Testis (tissue), 3 donors: Measurements from ENCODE around the gene H6PD. TPM values are rescaled to one million over a fixed set of nuclear protein-coding genes. Genes with fewer than 3 reads are reported as not detected.

ENCODE experiments used
- DNase-seq: peaks from one replicate; pipeline ENCODE4 v3.0.0-alpha.2; 2019
- H3K27ac ChIP-seq, 2 donors: fragments of 200-600 bp; sonication (generic); one replicate each; pipeline ENCODE4 v1.5.1; 2019
- H3K27me3 ChIP-seq: fragments of 200-600 bp; sonication (generic); one replicate; pipeline ENCODE4 v1.5.1; 2019
- H3K36me3 ChIP-seq: fragments of 200-600 bp; sonication (generic); one replicate; pipeline ENCODE4 v1.5.1; 2017; ENCODE audit warnings: low read depth; ENCODE audit errors: missing control alignments
- H3K4me1 ChIP-seq: fragments of 200-600 bp; sonication (generic); one replicate; pipeline ENCODE4 v1.5.1; 2019
- H3K4me3 ChIP-seq, 2 donors: fragments of 200-600 bp; sonication (generic); one replicate each; pipeline ENCODE4 v1.5.1; 2017 to 2019
- H3K9me3 ChIP-seq: fragments of 200-600 bp; sonication (generic); one replicate; pipeline ENCODE4 v1.5.1; 2017
- CTCF ChIP-seq, 3 experiments: fragments of 450-650 bp in 2 of 3; fragments of 200-600 bp in 1 of 3; sonication (generic) in 1 of 3; IDR thresholded peaks; one replicate each; pipeline ENCODE4 v1.5.1; 2016 to 2019; ENCODE audit warnings: antibody characterized with exemption in 3 of 3, mild to moderate bottlenecking in 2 of 3, moderate library complexity in 1 of 3
- POLR2A ChIP-seq: fragments of 450-650 bp; IDR thresholded peaks from one replicate; pipeline ENCODE4 v1.6.1; 2017; ENCODE audit warnings: antibody characterized with exemption, mild to moderate bottlenecking, moderate library complexity
- WGBS, 2 donors: methylation state at CpG; one replicate each; pipeline ENCODE4 v1.1.5; 2018; 5-methylcytosine and 5-hydroxymethylcytosine counted together
- intact Hi-C: fragments of 100-400 bp; cut with DNase I; formaldehyde crosslinking; loops from one replicate; pipeline ENCODE4 v1.15.1; 2023; ENCODE audit warnings: low total_unique reads
- polyA plus RNA-seq: library from polyadenylated mRNA; stranded (reverse); fragments of 350-450 nt; fragmentation: Illumina TruSeq; extraction: RNeasy Lipid Tissue Mini Kit (QIAGEN cat#74804); gene quantifications from one replicate; pipeline ENCODE4 v1.2.3, GENCODE V29; 2014; ENCODE audit warnings: low read depth, low replicate concordance; ENCODE audit not compliant: insufficient read depth
- total RNA-seq, 2 donors: library from RNA; depleted of rRNA; stranded (reverse); fragments of >200 nt; gene quantifications; one replicate each; pipeline ENCODE4 v1.2.3, GENCODE V29; 2016

The H6PD gene
- total and polyA plus RNA-seq, 3 donors from 2014 or later, result 23.8 to 67.8 (median 55.0) TPM

- Histone ChIP-seq H3K4me3 (no peak overlapping the region), H3K4me1 (peaks cover 58% of the 10 kb centered on the region), H3K27ac (peak overlapping the region; percentile 34 to 67), H3K27me3 (no peaks in the 10 kb centered on the region), H3K36me3 (no peaks in the 10 kb centered on the region), H3K9me3 (no peaks in the 10 kb centered on the region)
- TF ChIP-seq CTCF (IDR thresholded peaks at IDR 0.05) (no peak), POLR2A (no peak)
- DNase-seq, result no peak
- WGBS, 2 donors, result 36 to 54% methylated on average over 4 to 6 of the region's 6 CpGs
- intact Hi-C loops, result no loop called here
Observed at GRCh38 chr1:9251501-9251900, 16.9 kb downstream of the H6PD start.

- no peaks in the 10 kb centered on the region for H3K27me3 ChIP-seq
- 49 to 68% methylated on average over 8 of the region's 8 CpGs for WGBS, 2 donors
Observed at GRCh38 chr1:9253004-9253403, 18.4 kb downstream of the H6PD start.

GRCh38 chr1:9253453-9254105 lies 19.0 kb downstream of the H6PD start:
- 60 to 69% methylated on average over 10 of the region's 10 CpGs for WGBS, 2 donors
- intact Hi-C loops, result no loop called here
- no peak for DNase-seq
- H3K27me3 ChIP-seq, result no peaks in the 10 kb centered on the region
- H3K36me3 ChIP-seq, result no peaks in the 10 kb centered on the region
- H3K27ac ChIP-seq, result peak overlapping the region; percentile 34 to 47
- H3K4me1 ChIP-seq, result peaks cover 60% of the 10 kb centered on the region
- TF ChIP-seq CTCF (IDR thresholded peaks at IDR 0.05) (no peak), POLR2A (no peak)
- H3K4me3 ChIP-seq, result no peak overlapping the region
- no peaks in the 10 kb centered on the region for H3K9me3 ChIP-seq

More at GRCh38 chr1:9253004-9253403, 18.4 kb downstream of the H6PD start:
- Histone ChIP-seq H3K27ac (peak overlapping the region; percentile 34 to 47), H3K4me1 (peaks cover 64% of the 10 kb centered on the region), H3K9me3 (no peaks in the 10 kb centered on the region), H3K36me3 (no peaks in the 10 kb centered on the region), H3K4me3 (no peak overlapping the region)
- intact Hi-C loops, result no loop called here
- no peak for DNase-seq
- TF ChIP-seq POLR2A (no peak), CTCF (IDR thresholded peaks at IDR 0.05) (no peak)

- no peaks in the 10 kb centered on the region for H3K9me3 ChIP-seq
- H3K27me3 ChIP-seq, result no peaks in the 10 kb centered on the region
- intact Hi-C loops, result no loop called here
- WGBS, 2 donors, result 92 to 94% methylated on average over 3 to 7 of the region's 7 CpGs
- no peak overlapping the region for H3K4me3 ChIP-seq
- no peak overlapping the region for H3K27ac ChIP-seq
- no peaks in the 10 kb centered on the region for H3K36me3 ChIP-seq
- TF ChIP-seq CTCF (IDR thresholded peaks at IDR 0.05), result no peak
- TF ChIP-seq POLR2A, result no peak
- peaks cover 32% of the 10 kb centered on the region for H3K4me1 ChIP-seq
- DNase-seq, result no peak
Observed at GRCh38 chr1:9256332-9256731, 21.8 kb downstream of the H6PD start.

- TF ChIP-seq POLR2A (no peak), CTCF (IDR thresholded peaks at IDR 0.05) (no peak)
- intact Hi-C loops, result no loop called here
- Histone ChIP-seq H3K27me3 (no peaks in the 10 kb centered on the region), H3K9me3 (no peaks in the 10 kb centered on the region), H3K4me1 (peaks cover 20% of the 10 kb centered on the region), H3K4me3 (no peak overlapping the region), H3K27ac (no peak overlapping the region), H3K36me3 (no peaks in the 10 kb centered on the region)
- DNase-seq, result no peak
- 92 to 93% methylated on average over 20 to 22 of the region's 22 CpGs for WGBS, 2 donors
Observed at GRCh38 chr1:9257851-9258250, 23.3 kb downstream of the H6PD start.
